Right lobe of liver (tissue), 4 donors: Measurements from ENCODE around the gene MRPS25.

Experiments used
- POLR2A ChIP-seq: fragments of 450-650 bp; IDR thresholded peaks from one replicate; pipeline ENCODE4 v1.6.1; 2017; ENCODE audit warnings: antibody characterized with exemption, mild to moderate bottlenecking
- TF ChIP-seq, protein P1 (sequence below), 4 donors: fragments of 200-600 bp in 3 of 4; fragments of 450-650 bp in 1 of 4; IDR thresholded peaks; one replicate each; pipeline versions ENCODE4 v1.5.1 to v1.8.0; 2016 to 2022; ENCODE audit warnings: antibody characterized with exemption in 4 of 4, mild to moderate bottlenecking in 2 of 4
- donor health status: DM: no; HTN: no; CAD: no.
- donor health status: DM: no; HTN: no; CAD: no.
- donor health status: DM: no; HTN: yes; CAD: no.

DNA sequence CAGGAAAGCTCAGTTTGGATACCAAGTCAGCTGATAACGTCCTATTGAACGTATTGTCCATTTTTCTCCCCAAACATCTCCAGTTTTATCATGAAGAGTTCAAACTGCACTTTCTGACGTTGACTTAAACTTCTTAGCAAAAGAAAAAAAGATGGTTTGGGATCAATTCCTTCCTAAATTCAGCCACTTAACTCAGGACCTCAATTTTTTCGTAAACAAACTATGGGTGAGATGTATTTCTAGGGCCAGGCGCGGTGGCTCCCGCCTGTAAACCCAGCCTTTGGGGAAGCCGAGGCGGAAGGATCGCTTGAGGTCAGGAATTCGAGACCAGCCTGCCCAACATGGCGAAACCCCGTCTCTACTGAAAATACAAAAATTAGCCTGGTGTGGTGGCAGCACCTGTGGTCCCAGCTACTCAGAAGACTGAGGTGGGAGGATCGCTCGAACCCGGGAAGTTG is 464 bp upstream of the MRPS25 start:
- TF ChIP-seq, protein P1, sequence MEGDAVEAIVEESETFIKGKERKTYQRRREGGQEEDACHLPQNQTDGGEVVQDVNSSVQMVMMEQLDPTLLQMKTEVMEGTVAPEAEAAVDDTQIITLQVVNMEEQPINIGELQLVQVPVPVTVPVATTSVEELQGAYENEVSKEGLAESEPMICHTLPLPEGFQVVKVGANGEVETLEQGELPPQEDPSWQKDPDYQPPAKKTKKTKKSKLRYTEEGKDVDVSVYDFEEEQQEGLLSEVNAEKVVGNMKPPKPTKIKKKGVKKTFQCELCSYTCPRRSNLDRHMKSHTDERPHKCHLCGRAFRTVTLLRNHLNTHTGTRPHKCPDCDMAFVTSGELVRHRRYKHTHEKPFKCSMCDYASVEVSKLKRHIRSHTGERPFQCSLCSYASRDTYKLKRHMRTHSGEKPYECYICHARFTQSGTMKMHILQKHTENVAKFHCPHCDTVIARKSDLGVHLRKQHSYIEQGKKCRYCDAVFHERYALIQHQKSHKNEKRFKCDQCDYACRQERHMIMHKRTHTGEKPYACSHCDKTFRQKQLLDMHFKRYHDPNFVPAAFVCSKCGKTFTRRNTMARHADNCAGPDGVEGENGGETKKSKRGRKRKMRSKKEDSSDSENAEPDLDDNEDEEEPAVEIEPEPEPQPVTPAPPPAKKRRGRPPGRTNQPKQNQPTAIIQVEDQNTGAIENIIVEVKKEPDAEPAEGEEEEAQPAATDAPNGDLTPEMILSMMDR (IDR thresholded peaks at IDR 0.05), result no peak
- no peak for TF ChIP-seq POLR2A
